IMR-90 (cell line): Measurements from ENCODE around the gene ENTPD7.

Source experiments
- MXI1 ChIP-seq: IDR thresholded peaks from 2 replicates; pipeline ENCODE4 v1.6.1; 2012; ENCODE audit warnings: low read depth, mild to moderate bottlenecking, low read length, moderate library complexity, borderline replicate concordance
- NFE2L2 ChIP-seq: fragments of 150-350 bp; IDR thresholded peaks from 2 replicates; pipeline ENCODE4 v1.6.1; 2016; ENCODE audit warnings: low read depth, mild to moderate bottlenecking, low read length
- POLR2A ChIP-seq: IDR thresholded peaks from 2 replicates; pipeline ENCODE4 v1.6.1; 2012; ENCODE audit warnings: mild to moderate bottlenecking, low read depth, low read length
- RAD21 ChIP-seq: IDR thresholded peaks from 2 replicates; pipeline ENCODE4 v1.6.1; 2012; ENCODE audit warnings: low read length, improper control_type of control experiment
- SMC3 ChIP-seq: fragments of 150-350 bp; IDR thresholded peaks from 2 replicates; pipeline ENCODE4 v1.6.1; 2016; ENCODE audit warnings: low read depth, mild to moderate bottlenecking, antibody characterized with exemption, low read length, moderate library complexity
- TF ChIP-seq, protein P1 (sequence below): conservative IDR thresholded peaks from 2 replicates; pipeline ENCODE4 v1.5.1; 2012; ENCODE audit warnings: mild to moderate bottlenecking, low read depth, low read length, improper control_type of control experiment
- TF ChIP-seq, protein P2 (sequence below): fragments of 150-350 bp; IDR thresholded peaks from 2 replicates; pipeline ENCODE4 v1.6.1; 2017; ENCODE audit warnings: mild to moderate bottlenecking, antibody characterized with exemption, low read length, low read depth

DNA sequence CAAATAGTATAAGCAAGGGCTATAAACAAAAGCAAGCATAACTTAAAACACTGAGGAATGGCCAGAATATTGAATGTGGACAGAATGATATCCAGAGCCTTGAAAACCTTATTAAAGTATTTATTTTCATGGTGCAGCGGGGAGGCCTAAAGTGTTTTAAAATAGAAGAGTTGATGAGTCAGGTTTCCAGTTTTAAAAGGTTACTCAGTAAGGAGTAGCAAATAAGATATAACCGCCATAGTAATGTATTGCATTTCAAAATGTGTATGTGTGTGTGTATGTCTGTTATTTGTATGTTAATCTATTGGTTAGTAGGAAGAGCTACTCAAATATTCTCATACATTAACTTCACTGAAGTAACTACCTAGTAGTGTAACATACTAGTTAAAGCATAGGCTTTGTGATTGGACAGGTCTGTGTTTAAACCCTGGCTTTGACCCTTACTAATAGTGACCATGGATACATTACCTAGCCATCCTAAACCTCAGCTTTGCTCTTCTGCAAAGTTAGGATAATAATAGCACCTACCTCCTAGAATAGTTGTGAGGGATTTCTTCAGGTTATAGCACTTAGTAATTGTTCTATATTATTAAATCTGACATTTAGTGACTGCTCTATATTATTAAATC, 89.6 kb downstream of the ENTPD7 start:
- TF ChIP-seq, protein P1, sequence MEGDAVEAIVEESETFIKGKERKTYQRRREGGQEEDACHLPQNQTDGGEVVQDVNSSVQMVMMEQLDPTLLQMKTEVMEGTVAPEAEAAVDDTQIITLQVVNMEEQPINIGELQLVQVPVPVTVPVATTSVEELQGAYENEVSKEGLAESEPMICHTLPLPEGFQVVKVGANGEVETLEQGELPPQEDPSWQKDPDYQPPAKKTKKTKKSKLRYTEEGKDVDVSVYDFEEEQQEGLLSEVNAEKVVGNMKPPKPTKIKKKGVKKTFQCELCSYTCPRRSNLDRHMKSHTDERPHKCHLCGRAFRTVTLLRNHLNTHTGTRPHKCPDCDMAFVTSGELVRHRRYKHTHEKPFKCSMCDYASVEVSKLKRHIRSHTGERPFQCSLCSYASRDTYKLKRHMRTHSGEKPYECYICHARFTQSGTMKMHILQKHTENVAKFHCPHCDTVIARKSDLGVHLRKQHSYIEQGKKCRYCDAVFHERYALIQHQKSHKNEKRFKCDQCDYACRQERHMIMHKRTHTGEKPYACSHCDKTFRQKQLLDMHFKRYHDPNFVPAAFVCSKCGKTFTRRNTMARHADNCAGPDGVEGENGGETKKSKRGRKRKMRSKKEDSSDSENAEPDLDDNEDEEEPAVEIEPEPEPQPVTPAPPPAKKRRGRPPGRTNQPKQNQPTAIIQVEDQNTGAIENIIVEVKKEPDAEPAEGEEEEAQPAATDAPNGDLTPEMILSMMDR, result no peak
- TF ChIP-seq, protein P2, sequence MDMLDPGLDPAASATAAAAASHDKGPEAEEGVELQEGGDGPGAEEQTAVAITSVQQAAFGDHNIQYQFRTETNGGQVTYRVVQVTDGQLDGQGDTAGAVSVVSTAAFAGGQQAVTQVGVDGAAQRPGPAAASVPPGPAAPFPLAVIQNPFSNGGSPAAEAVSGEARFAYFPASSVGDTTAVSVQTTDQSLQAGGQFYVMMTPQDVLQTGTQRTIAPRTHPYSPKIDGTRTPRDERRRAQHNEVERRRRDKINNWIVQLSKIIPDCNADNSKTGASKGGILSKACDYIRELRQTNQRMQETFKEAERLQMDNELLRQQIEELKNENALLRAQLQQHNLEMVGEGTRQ, result no peak
- TF ChIP-seq POLR2A (no peak), MXI1 (no peak), SMC3 (no peak), RAD21 (no peak), NFE2L2 (no peak)
